ENCODE measurements around the gene KSR1.
"Not testable (repeated sequence)": the region's sequence is repeated elsewhere in the genome, so short reads cannot be mapped to it uniquely, and the experiment has no call there.

The KSR1 gene

DNA sequence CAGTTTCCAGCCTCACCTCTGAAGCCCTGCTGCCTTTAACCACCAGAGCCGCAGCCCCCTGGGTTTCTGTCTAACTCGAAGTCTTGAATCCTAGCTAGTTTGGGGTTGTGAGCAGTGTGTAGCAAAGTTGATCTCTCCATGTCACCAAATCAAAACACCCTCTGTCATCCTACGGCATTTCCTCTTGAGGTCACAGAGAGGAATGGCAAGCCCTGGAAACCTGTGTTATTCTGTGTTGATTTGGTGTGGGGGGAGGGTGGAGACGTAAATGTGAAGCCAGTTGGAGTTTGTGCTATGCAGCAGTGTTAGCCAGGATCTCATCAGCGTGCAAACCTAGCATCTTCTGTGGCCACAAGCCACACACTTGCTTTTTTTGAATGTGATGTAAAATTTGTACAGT lies 169.6 kb downstream of the KSR1 start:
- H3K27ac ChIP-seq: no peak overlapping the region
- in situ Hi-C loops (cut with HindIII; ENCODE audit: low pct_ligation_motif_present, low sequenced_read_pairs): no loop called here
- H3K36me3 ChIP-seq (replicated peaks): peaks cover 45% of the 10 kb centered on the region
- no peak overlapping the region for H3K4me3 ChIP-seq (ENCODE audit: low read depth, low read length)
- TF ChIP-seq, protein P1, sequence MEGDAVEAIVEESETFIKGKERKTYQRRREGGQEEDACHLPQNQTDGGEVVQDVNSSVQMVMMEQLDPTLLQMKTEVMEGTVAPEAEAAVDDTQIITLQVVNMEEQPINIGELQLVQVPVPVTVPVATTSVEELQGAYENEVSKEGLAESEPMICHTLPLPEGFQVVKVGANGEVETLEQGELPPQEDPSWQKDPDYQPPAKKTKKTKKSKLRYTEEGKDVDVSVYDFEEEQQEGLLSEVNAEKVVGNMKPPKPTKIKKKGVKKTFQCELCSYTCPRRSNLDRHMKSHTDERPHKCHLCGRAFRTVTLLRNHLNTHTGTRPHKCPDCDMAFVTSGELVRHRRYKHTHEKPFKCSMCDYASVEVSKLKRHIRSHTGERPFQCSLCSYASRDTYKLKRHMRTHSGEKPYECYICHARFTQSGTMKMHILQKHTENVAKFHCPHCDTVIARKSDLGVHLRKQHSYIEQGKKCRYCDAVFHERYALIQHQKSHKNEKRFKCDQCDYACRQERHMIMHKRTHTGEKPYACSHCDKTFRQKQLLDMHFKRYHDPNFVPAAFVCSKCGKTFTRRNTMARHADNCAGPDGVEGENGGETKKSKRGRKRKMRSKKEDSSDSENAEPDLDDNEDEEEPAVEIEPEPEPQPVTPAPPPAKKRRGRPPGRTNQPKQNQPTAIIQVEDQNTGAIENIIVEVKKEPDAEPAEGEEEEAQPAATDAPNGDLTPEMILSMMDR (IDR thresholded peaks at IDR 0.05; ENCODE audit: low read depth, low read length, missing control alignments): no peak
- no peak for DNase-seq
- H3K27me3 ChIP-seq (replicated peaks): no peaks in the 10 kb centered on the region

DNA sequence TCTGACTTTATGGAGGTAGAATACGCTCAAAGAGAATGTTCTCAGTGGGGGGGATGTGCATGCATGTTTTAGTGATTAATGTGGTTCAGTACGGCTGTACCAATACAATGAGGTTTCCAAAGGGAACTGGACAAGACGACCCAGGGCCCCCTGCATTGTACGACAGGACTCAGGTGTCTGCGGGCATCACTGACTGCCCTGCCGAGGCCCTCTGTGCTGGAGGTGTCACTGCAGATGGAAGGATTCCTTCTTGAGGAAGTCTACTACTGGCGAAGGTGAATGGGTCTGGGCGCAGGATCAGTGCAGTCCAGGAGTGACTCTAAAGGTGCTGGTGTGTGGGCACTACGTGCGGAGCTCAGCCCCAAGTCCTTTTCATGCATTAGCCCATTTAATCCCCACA lies 171.3 kb downstream of the KSR1 start:
- DNase-seq: no peak
- in situ Hi-C loops (cut with HindIII; ENCODE audit: low pct_ligation_motif_present, low sequenced_read_pairs): no loop called here
- H3K4me3 ChIP-seq (ENCODE audit: low read depth, low read length): no peak overlapping the region
- H3K36me3 ChIP-seq (replicated peaks): peaks cover 30% of the 10 kb centered on the region
- H3K27ac ChIP-seq: no peak overlapping the region
- TF ChIP-seq, protein P1 (IDR thresholded peaks at IDR 0.05; ENCODE audit: low read depth, low read length, missing control alignments): no peak
- H3K27me3 ChIP-seq (replicated peaks): no peaks in the 10 kb centered on the region

DNA sequence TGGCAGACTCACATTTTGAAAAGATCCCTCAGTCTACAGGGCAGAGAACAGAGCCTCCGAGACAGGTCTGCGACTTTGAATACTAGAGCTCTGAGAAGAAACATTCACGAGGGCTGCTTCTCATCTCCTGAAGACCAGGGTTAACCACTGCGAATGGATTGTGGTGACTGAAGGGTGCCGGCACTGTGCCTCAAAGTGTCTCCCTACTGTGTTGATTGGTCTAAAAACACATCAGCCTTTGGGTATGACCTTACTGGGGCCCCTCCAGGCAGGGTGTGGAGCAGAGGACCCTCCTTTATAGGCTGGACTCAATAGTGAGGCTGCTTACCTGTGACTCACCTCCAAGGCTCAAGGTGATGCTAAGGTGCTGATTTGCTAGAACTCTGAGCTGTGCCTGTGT lies 172.1 kb downstream of the KSR1 start:
- Histone ChIP-seq H3K27ac (no peak overlapping the region), H3K27me3 (replicated peaks) (no peaks in the 10 kb centered on the region), H3K4me3 (ENCODE audit: low read depth, low read length) (no peak overlapping the region), H3K36me3 (replicated peaks) (peaks cover 21% of the 10 kb centered on the region)
- no peak for DNase-seq
- in situ Hi-C loops (cut with HindIII; ENCODE audit: low pct_ligation_motif_present, low sequenced_read_pairs): no loop called here
- TF ChIP-seq, protein P1 (IDR thresholded peaks at IDR 0.05; ENCODE audit: low read depth, low read length, missing control alignments): no peak

DNA sequence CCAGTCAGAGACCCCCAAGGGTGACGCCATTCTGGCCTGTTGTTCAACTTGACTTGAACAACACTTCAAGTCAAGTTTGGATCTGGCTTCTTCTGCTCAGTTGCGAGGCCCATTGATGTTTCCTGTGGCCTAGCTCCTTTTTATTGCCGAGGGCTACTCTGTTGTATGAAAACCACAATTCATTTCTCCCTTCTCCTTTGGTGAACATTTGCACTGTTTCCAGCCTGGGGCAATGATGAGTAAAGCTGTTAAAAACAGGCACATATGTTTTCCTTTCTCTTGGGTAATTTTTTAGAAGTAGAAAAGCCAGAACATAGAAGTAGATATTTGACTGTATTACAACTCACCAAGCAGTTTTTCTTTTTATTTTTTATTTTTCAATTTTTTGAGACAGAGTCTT lies 173.0 kb downstream of the KSR1 start:
- H3K36me3 ChIP-seq (replicated peaks): peaks cover 12% of the 10 kb centered on the region
- DNase-seq; in situ Hi-C loops (cut with HindIII; ENCODE audit: low pct_ligation_motif_present, low sequenced_read_pairs); H3K4me3 ChIP-seq (ENCODE audit: low read depth, low read length); H3K27ac ChIP-seq; H3K27me3 ChIP-seq (replicated peaks): not testable (repeated sequence)

DNA sequence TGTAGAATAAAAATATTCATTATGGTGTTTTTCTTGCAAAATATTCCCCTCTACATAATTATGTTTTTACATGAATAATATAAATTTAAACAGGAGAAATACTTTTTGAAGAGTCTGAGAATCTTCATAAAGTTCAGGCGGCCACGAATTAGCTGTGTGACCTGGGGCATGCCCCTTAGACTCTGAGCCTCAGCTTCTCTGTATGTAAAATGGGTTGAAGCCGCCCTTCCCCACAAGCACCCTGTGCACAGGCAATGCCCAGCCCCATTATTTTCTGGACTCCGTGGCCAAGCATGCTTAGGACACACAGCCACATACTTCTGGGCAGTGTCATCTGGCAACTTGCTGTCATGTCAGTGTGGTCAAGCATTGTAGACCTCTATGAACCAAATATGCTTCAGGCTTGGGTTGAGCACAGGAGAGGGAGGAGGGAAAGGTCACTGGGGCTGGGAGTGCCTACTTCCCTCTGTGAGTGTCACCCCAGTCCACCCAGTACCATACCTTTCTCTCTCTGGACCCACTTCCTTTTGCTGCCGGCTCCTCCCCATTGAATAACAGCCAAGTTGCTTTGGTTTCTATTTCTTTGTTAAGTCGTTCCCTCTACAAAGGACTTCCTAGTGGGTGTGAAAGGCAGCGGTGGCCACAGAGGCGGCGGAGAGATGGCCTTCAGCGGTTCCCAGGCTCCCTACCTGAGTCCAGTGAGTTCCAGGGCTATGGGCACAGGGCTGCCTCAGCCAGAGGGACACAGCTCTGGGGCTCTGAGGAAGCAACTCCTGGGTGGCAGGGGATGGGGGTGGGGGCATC lies 174.6 kb downstream of the KSR1 start, which contains the start of gene LGALS9:
TSS of gene LGALS9 (plus strand) at position 582 of the 804 bp plus-strand sequence. CDS start at position 660, 78 bp downstream.
- DNase-seq: peak; percentile 32
- H3K4me3 ChIP-seq (ENCODE audit: low read depth, low read length): no peak within 1 kb of the TSS
- peaks cover 5% of the 10 kb centered on the region for H3K36me3 ChIP-seq (replicated peaks)
- H3K27me3 ChIP-seq (replicated peaks): no peaks in the 10 kb centered on the region
- no peak within 1 kb of the TSS for H3K27ac ChIP-seq
- in situ Hi-C loops (cut with HindIII; ENCODE audit: low pct_ligation_motif_present, low sequenced_read_pairs): no loop called here
- TF ChIP-seq, protein P1 (IDR thresholded peaks at IDR 0.05; ENCODE audit: low read depth, low read length, missing control alignments): no peak

DNA sequence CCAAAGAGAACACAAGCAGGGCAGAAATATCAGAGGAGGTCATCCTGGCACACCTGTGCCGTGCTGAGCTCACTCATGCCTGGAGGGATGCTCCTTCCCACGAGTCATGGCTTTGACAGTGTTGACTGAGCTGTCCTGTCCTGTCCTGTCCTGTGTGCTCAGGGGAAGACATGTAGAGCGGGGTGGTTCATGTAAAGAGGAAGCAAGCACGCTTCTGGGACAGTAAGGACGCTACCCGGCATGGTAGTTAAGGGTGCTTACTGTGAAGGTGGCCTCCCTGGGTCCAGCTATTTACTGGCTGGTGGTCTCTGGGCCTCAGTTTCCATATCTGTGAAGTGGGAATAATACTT lies 175.1 kb downstream of the KSR1 start:
- H3K4me3 ChIP-seq (ENCODE audit: low read depth, low read length): no peak overlapping the region
- H3K27ac ChIP-seq: no peak overlapping the region
- no peak for DNase-seq

More for the DNA sequence above, 175.1 kb downstream of the KSR1 start:
- Histone ChIP-seq H3K27me3 (replicated peaks) (no peaks in the 10 kb centered on the region), H3K36me3 (replicated peaks) (peaks cover 5% of the 10 kb centered on the region)
- TF ChIP-seq, protein P1 (IDR thresholded peaks at IDR 0.05; ENCODE audit: low read depth, low read length, missing control alignments): no peak
- in situ Hi-C loops (cut with HindIII; ENCODE audit: low pct_ligation_motif_present, low sequenced_read_pairs): no loop called here
